Fibroblast of lung (primary cell): Measurements from ENCODE around the gene SLAIN1. TPM values are rescaled to one million over a fixed set of nuclear protein-coding genes. Genes with fewer than 3 reads are reported as not detected.
"Not testable (repeated sequence)": the region's sequence is repeated elsewhere in the genome, so short reads cannot be mapped to it uniquely, and the experiment has no call there.

Experiments used
- DNase-seq, 2 donors: peaks; one replicate each; pipeline versions ENCODE4 v3.0.0 to v3.0.0-alpha.2; 2010; ENCODE audit warnings: low read depth in 2 of 2
- H2AFZ ChIP-seq: 2 replicates; pipeline ENCODE4 v1.5.1; 2012; ENCODE audit warnings: low read length, control low read depth, inconsistent platforms
- H3K27ac ChIP-seq: 2 replicates; pipeline ENCODE4 v1.5.1; 2011; ENCODE audit warnings: low read length, control low read depth; ENCODE audit not compliant: insufficient read depth
- H3K27me3 ChIP-seq: 2 replicates; pipeline ENCODE4 v1.5.1; 2011; ENCODE audit warnings: mild to moderate bottlenecking, low read length; ENCODE audit not compliant: control insufficient read depth, insufficient read depth
- H3K36me3 ChIP-seq: 2 replicates; pipeline ENCODE4 v1.5.1; 2011; ENCODE audit warnings: low read length; ENCODE audit not compliant: control insufficient read depth, insufficient read depth
- H3K4me1 ChIP-seq: 2 replicates; pipeline ENCODE4 v1.5.1; 2011; ENCODE audit warnings: low read length; ENCODE audit not compliant: control insufficient read depth, insufficient read depth; ENCODE audit errors: extremely low read depth
- H3K4me2 ChIP-seq: 2 replicates; pipeline ENCODE4 v1.5.1; 2011; ENCODE audit warnings: low read length, control low read depth; ENCODE audit not compliant: insufficient read depth; ENCODE audit errors: extremely low read depth
- H3K4me3 ChIP-seq, 4 experiments: fragments of 200-600 bp in 1 of 4; sonication (generic) in 1 of 4; replicated peaks in 1 of 4; 2 replicates each; pipeline ENCODE4 v1.5.1; 2011 to 2016; ENCODE audit warnings: low read length in 4 of 4, low read depth in 3 of 4, mild to moderate bottlenecking in 3 of 4, control low read depth in 2 of 4, inconsistent platforms in 1 of 4, mixed read lengths in 1 of 4; ENCODE audit not compliant: insufficient read depth in 1 of 4; ENCODE audit errors: control extremely low read depth in 1 of 4
- H3K79me2 ChIP-seq: 2 replicates; pipeline ENCODE4 v1.5.1; 2012; ENCODE audit warnings: mild to moderate bottlenecking, low read length, inconsistent platforms; ENCODE audit not compliant: control insufficient read depth, insufficient read depth
- H3K9ac ChIP-seq: 2 replicates; pipeline ENCODE4 v1.5.1; 2011; ENCODE audit warnings: mild to moderate bottlenecking, low read length, control low read depth; ENCODE audit not compliant: insufficient read depth
- H3K9me3 ChIP-seq: 2 replicates; pipeline ENCODE4 v1.5.1; 2012; ENCODE audit warnings: low read depth, low read length; ENCODE audit not compliant: control insufficient read depth, insufficient read depth
- H4K20me1 ChIP-seq: 2 replicates; pipeline ENCODE4 v1.5.1; 2011; ENCODE audit warnings: low read length; ENCODE audit not compliant: control insufficient read depth, insufficient read depth; ENCODE audit errors: extremely low read depth
- EZH2 ChIP-seq: IDR thresholded peaks from 2 replicates; pipeline ENCODE4 v1.5.1; 2012; ENCODE audit warnings: low read length, control low read depth, mild to moderate bottlenecking; ENCODE audit errors: missing control alignments
- polyA plus RNA-seq, 2 donors: library from polyadenylated mRNA; depleted of rRNA in 1 of 2; stranded (reverse) in 1 of 2; unstranded in 1 of 2; fragments of >200 nt; gene quantifications; 2 replicates each; pipeline ENCODE4 v1.2.1, GENCODE V29; 2011 to 2012; ENCODE audit warnings: missing spikeins in 1 of 2
- total RNA-seq: library from RNA; depleted of rRNA; stranded (reverse); fragments of >200 nt; gene quantifications from 2 replicates; pipeline ENCODE4 v1.2.1, GENCODE V29; 2014
- TF ChIP-seq, protein P1 (sequence below), 2 donors: IDR thresholded peaks in 1 of 2; conservative IDR thresholded peaks in 1 of 2; 1 replicate in 1 of 2; 2 replicates in 1 of 2; pipeline ENCODE4 v1.5.1; 2011 to 2012; ENCODE audit warnings: low read length in 2 of 2, control low read depth in 1 of 2, inconsistent platforms in 1 of 2, low read depth in 1 of 2, mild to moderate bottlenecking in 1 of 2

The SLAIN1 gene
- total and polyA plus RNA-seq, 2 donors (not counting 1 experiment from before 2014, with no cell fraction given) = 0.54 to 2.6 TPM

DNA sequence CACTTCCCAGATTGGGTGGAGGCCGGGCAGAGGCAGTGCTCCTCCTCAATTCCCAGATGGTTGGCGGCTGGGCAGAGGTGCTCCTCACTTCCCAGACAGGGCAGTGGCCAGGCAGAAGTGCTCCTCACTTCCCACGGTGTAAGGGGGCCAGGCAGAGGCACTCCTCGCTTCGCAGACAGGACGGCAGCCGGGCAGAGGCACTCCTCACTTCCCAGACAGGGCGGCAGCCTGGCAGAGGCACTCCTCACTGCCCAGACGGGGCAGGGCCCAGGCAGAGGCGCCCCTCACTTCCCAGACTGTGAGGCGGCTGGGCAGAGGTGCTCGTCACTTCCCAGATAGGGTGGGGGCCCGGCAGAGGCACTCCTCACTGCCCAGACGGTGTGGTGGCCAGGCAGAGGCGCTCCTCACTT lies 36.6 kb upstream of the SLAIN1 start:
- Histone ChIP-seq H3K36me3 (no peaks in the 10 kb centered on the region), H3K79me2 (no peaks in the 10 kb centered on the region), H3K9me3 (no peaks in the 10 kb centered on the region), H3K27me3 (no peaks in the 10 kb centered on the region), H3K4me2 (no peak overlapping the region), H3K4me1 (no peaks in the 10 kb centered on the region), H4K20me1 (no peaks in the 10 kb centered on the region), H3K4me3 (no peak overlapping the region), H3K9ac (no peak overlapping the region), H3K27ac (no peak overlapping the region), H2AFZ (no peak overlapping the region)
- no peak for TF ChIP-seq EZH2
- TF ChIP-seq, protein P1, sequence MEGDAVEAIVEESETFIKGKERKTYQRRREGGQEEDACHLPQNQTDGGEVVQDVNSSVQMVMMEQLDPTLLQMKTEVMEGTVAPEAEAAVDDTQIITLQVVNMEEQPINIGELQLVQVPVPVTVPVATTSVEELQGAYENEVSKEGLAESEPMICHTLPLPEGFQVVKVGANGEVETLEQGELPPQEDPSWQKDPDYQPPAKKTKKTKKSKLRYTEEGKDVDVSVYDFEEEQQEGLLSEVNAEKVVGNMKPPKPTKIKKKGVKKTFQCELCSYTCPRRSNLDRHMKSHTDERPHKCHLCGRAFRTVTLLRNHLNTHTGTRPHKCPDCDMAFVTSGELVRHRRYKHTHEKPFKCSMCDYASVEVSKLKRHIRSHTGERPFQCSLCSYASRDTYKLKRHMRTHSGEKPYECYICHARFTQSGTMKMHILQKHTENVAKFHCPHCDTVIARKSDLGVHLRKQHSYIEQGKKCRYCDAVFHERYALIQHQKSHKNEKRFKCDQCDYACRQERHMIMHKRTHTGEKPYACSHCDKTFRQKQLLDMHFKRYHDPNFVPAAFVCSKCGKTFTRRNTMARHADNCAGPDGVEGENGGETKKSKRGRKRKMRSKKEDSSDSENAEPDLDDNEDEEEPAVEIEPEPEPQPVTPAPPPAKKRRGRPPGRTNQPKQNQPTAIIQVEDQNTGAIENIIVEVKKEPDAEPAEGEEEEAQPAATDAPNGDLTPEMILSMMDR (conservative IDR thresholded peaks at IDR 0.05 in 1 of 2, IDR thresholded peaks at IDR 0.05 in 1 of 2; ENCODE audit: low read depth in 1 of 2, low read length in 2 of 2) = no peak
- no peak for DNase-seq

DNA sequence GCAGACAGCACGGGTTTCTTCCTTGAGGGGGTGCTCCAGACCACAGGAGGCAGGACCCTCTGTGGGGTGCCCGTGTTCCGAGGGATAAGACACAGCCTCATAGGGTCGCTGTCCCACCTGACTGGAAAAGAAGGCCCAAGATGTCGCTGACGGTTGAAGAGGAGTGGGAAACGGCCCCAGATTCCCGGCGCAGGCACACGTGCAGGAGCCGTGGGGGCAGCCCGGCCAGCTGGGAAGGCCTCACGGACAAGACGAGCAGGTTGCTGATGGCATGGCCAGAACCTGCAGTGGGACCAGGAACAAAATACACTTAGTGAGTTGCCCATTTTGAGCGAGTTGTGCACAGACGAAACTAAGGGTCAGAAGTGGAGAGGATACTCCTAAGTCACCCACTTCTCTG lies 35.2 kb upstream of the SLAIN1 start:
- H3K27me3 ChIP-seq, H3K36me3 ChIP-seq, H3K9ac ChIP-seq, H4K20me1 ChIP-seq, H3K9me3 ChIP-seq, H3K79me2 ChIP-seq, H3K4me2 ChIP-seq, H3K4me1 ChIP-seq, H2AFZ ChIP-seq, H3K4me3 ChIP-seq, H3K27ac ChIP-seq, DNase-seq: not testable (repeated sequence)

DNA sequence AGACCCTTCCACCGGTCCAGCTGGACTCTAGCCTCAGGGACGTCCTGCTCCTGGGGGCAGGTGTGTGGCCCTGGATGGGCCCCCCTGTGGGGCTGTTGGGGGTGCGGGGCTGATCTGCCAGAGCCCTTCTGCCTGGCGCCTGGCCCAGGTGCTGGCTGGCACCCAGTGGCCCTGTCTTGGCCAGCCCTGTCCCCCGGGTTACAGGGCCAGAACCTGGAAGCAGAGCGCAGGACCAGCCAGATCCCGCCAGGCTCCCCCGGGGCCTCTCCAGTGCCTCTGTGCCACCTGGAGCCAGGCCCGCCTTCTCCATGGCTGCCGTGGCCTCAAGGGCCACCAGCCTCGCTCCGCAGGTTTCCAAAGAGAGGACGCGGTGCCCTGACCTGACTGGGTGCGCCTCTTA lies 34.7 kb upstream of the SLAIN1 start:
- not testable (repeated sequence) for DNase-seq, H2AFZ ChIP-seq, H3K4me2 ChIP-seq, H3K9ac ChIP-seq, H3K4me1 ChIP-seq, H3K27me3 ChIP-seq, H3K36me3 ChIP-seq, H3K27ac ChIP-seq, H4K20me1 ChIP-seq, H3K4me3 ChIP-seq, H3K79me2 ChIP-seq, H3K9me3 ChIP-seq

DNA sequence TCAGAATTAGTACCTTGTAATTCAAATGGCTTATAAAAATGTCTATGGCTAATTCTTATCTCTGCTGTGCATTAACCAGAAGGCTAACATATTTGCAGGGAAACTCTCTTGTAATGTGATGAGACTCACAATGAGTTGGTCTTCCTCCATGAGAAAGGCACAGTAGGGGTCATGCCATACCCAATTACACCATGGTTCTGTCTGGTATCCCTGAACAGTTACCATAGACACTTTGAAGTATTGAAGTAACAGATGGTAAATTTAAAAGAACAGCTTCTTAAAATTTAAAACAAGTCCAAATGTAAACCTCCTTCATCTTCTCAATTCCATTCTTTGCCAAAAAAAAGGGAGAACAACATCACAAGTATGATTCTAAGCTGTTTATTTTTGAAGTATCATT lies 22.6 kb upstream of the SLAIN1 start:
- Histone ChIP-seq H3K27me3 (no peaks in the 10 kb centered on the region), H3K4me1 (no peaks in the 10 kb centered on the region), H3K79me2 (no peaks in the 10 kb centered on the region), H3K27ac (no peak overlapping the region), H3K4me2 (no peak overlapping the region), H3K4me3 (no peak overlapping the region), H2AFZ (no peak overlapping the region), H3K9me3 (no peaks in the 10 kb centered on the region), H3K36me3 (no peaks in the 10 kb centered on the region), H3K9ac (no peak overlapping the region), H4K20me1 (no peaks in the 10 kb centered on the region)
- TF ChIP-seq, protein P1 (conservative IDR thresholded peaks at IDR 0.05 in 1 of 2, IDR thresholded peaks at IDR 0.05 in 1 of 2; ENCODE audit: low read depth in 1 of 2, low read length in 2 of 2) = no peak
- no peak for TF ChIP-seq EZH2
- no peak for DNase-seq
